GM12878 (cell line): ENCODE measurements around the gene TEX9.

ENCODE experiments used
- ASH2L ChIP-seq: fragments of 300-600, 200-600 bp; sonication (generic); IDR thresholded peaks from 2 replicates; pipeline ENCODE4 v1.6.1; 2017; ENCODE audit warnings: low read depth, mild to moderate bottlenecking, borderline replicate concordance
- BRCA1 ChIP-seq: IDR thresholded peaks from 2 replicates; pipeline ENCODE4 v1.6.1; 2011; ENCODE audit warnings: low read depth, low read length, improper control_type of control experiment
- FOS ChIP-seq: IDR thresholded peaks from 3 replicates; pipeline ENCODE4 v1.6.1; 2011; ENCODE audit warnings: borderline replicate concordance; ENCODE audit not compliant: insufficient read length; ENCODE audit errors: extremely low read depth
- POLR2A ChIP-seq: IDR thresholded peaks from 2 replicates; pipeline ENCODE4 v1.6.1; 2011; ENCODE audit warnings: low read depth, mild to moderate bottlenecking, low read length
- POLR2AphosphoS5 ChIP-seq: IDR thresholded peaks from 2 replicates; pipeline ENCODE4 v1.6.1; 2011; ENCODE audit warnings: mild to moderate bottlenecking, low read length, inconsistent platforms
- ZNF207 ChIP-seq: fragments of 450-650 bp; IDR thresholded peaks from 2 replicates; pipeline ENCODE4 v1.6.1; 2014; ENCODE audit warnings: antibody characterized with exemption, mild to moderate bottlenecking, borderline replicate concordance
- ZSCAN29 ChIP-seq: fragments of 450-650 bp; IDR thresholded peaks from 2 replicates; pipeline ENCODE4 v1.6.1; 2017; ENCODE audit warnings: mild to moderate bottlenecking, moderate library complexity
- TF ChIP-seq, protein P1 (sequence below): fragments of 450-650 bp; IDR thresholded peaks from 2 replicates; pipeline ENCODE4 v1.6.1; 2016; ENCODE audit warnings: mild to moderate bottlenecking

DNA sequence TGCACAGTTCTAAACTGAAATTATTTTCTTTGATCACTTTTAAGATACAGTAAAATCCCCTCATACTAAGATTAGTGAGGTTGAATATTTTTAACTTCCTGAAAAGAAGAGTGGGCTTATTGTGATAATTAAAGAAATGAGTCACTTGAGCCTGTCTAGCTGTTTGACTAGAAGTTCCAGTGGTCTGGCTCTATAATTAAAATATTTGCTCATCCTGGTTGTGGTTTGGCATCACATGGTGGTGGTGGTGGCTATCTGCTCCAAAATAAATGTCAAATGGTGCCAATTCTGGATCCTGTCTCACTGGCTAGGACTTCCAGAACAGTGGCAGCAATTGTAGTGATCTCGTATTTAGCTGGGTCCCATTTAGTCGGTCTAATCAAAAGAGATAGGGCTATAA is 8.6 kb upstream of the TEX9 start:
- TF ChIP-seq, protein P1, sequence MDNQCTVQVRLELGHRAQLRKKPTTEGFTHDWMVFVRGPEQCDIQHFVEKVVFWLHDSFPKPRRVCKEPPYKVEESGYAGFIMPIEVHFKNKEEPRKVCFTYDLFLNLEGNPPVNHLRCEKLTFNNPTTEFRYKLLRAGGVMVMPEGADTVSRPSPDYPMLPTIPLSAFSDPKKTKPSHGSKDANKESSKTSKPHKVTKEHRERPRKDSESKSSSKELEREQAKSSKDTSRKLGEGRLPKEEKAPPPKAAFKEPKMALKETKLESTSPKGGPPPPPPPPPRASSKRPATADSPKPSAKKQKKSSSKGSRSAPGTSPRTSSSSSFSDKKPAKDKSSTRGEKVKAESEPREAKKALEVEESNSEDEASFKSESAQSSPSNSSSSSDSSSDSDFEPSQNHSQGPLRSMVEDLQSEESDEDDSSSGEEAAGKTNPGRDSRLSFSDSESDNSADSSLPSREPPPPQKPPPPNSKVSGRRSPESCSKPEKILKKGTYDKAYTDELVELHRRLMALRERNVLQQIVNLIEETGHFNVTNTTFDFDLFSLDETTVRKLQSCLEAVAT: no peak
- no peak for TF ChIP-seq BRCA1
- no peak for TF ChIP-seq POLR2A
- TF ChIP-seq POLR2AphosphoS5: no peak
- no peak for TF ChIP-seq ASH2L
- TF ChIP-seq ZNF207: no peak
- no peak for TF ChIP-seq ZSCAN29
- no peak for TF ChIP-seq FOS
